SK-N-MC (cell line): ENCODE results near the gene RAB11FIP5.

Source experiments
- EZH2 ChIP-seq: fragments of 200-600 bp; sonication (generic); IDR thresholded peaks from one replicate; pipeline ENCODE4 v1.6.1; 2017; ENCODE audit warnings: antibody characterized with exemption
- POLR2AphosphoS5 ChIP-seq: IDR thresholded peaks from 2 replicates; pipeline ENCODE4 v1.6.1; 2012; ENCODE audit warnings: mild to moderate bottlenecking, low read depth, low read length, borderline replicate concordance

- TF ChIP-seq POLR2AphosphoS5 (no peak), EZH2 (no peak)
Measured at GRCh38 chr2:73095910-73096309, 16.8 kb downstream of the RAB11FIP5 start.
